ENCODE results near the gene CNIH3.
"Not testable (repeated sequence)": the region's sequence is repeated elsewhere in the genome, so short reads cannot be mapped to it uniquely, and the experiment has no call there.

The CNIH3 gene

DNA sequence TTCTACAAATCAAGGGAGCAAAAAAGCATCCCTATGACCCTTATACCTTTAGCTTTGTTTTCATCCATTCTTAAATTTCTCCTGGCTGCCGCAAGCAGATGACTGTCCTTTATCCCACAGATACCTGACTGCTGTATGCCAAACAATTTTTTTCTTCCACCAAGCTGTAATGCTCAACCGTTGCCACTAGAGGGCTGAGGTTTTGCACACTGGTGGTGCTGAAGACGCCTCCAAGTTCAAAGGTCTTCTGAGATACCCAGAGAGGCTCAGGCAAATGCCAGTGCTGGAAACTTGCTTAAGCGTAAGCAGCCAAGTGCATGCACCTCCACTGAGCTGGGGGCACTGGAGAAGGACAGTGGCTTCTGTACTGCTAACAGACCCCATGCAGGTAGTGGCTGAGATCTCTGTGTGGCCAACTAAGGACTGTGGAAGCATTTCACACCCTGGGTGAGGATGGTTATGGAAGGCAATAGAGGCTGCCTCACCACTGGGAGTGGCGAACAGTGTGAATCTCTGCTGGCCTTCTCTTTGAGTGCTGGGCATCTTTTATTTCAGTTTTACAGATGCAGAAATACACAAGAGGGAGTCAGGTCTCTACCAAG, 28.5 kb downstream of the CNIH3 start:
- DNase-seq, result peak; percentile 48

DNA sequence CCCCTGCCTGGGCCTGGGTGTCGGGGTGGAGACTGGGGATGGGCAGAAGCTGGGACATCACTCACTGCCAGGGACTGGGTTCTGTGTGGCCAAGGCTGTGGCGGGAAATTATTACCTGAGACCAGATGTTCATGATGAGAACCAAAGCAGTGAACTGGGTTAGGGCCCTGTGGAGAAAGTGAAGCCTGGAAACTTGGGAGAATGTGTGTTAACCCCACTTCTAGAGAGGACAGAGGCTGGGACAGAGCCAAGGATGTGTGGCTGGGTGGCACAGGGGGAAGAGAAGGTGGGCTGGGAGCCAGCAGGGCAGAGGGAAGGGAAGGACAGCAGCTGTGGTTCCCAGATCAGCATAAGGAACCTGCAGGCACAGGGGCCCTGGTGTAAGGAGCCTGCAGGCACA, 31.3 kb downstream of the CNIH3 start:
- no peak for DNase-seq

DNA sequence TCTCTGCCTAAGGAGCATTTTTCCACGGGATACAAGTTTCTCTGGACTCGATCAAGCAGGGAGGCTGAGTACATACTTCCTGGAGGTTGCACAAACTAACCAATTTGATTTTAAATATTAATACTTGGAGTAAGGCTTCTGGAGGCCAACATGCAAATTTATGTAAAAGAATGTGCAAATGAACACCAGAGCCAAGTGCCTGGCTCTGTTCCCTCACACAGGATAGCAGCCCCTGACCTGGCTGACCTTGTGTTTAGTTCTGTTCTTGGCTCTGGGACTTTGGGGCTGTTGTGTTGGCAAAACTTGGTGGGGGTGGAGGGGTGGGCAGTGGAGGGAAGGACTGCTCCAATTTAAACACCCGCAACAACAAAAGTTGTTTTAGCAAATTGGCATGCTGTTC, 34.2 kb downstream of the CNIH3 start:
- no peak for DNase-seq

DNA sequence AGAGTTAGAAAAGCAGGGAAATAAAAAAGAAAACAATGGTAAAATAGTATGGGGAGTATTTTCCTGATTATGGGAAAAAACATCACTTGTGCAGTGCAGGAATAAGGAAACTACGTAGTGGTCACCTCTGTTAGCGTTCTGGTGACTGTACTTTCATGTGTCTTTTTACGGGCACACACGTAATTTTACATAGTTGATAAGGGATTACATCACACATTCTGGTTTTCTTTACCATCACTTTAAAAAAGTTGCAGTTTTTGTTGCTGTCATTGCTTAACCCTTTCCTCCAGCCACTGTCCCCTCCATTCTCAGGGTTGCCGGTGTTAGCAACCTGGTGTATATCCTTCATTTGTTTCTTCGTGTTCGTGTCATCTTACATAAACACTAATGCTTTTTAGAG, 35.1 kb downstream of the CNIH3 start:
- DNase-seq, result no peak

DNA sequence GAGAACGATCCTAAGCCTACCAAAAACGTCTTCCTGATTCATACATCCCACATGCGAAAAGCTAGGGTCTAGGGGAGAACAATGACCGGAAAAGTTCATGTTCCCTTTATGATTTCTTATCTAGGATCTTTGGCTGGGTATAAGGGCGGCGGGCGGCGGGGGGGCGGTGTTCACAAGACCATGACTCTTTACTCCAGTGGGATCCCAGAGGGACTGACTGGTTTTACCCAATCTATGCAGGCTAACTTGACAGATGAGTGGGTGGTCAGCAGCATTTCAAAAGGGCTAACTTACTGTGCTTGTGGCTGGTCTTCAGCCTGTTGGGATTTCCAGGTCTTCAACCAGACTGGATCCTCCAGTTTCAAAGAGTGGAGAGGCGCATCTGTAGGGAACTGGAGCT, 40.3 kb downstream of the CNIH3 start:
- no peak for DNase-seq

DNA sequence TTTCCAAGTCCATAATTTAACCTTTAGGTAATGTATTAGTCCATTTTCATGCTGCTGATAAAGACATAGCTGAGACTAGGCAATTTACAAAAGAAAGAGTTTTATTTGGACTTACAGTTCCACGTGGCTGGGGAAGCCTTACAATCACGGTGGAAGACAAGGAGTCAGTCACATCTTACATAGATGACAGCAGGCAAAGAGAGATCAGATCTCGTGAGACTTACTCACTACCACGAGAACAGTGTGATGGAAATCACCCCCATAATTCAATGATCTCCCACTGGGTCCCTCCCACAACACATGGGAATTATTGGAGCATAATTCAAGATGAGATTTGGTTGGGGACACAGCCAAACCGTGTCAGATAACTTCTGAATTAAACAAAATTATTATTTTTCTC, 44.0 kb downstream of the CNIH3 start:
- DNase-seq, result no peak

DNA sequence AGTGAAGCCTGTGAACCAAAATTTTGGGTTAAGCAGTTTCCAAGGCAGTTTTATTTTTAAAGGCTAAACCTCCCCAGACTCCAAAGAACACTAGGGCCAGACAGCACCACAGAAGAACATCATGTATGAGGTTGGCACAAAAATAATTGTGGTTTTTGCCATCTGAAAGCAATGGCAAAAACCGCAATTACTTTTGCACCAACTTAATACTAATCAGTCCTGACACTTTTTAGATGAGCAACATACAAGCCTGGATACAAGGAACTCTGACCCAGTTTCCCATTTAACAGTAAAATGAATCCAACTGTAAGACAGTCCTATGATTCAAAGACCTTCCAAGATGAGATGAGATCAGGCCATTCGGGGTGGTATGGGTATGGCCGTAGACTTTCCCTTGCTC, 46.8 kb downstream of the CNIH3 start:
- no peak for DNase-seq

DNA sequence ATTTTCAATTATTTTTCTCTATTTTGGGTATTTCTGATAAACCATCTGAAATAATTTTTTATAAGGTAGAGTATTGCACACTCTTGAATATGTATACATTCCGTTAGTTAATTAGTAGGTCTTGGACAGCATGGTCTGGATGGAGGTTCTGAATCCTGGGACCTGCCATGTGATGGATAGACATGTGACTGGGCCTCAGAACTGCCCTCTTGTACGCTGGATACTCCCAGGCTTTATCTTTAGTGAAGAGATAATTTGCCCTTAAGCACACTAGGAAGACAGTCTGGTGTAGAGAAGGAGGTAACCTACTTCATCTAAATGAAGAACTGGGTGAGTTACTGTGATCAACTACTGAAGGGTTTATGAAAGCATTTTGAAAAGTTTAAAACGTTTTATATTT, 48.9 kb downstream of the CNIH3 start:
- DNase-seq, result no peak

DNA sequence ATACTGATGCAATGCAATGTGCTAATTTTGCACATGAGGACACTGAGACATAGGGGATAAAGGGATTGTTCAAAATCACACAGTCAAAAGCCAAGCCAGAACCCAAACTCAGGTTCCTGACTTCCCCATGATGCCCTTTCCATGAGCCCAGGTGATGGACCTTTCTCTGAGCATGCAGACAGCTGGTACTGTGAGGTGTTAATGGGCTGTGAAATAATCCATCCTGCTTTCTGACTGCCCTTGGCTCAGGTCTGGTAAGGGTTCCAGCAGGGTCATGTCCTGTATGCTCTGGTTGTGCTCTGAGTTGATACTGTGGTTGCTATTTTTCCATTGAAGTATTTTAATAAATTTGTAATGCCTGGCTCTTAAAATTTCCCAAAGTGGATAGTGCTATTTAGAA, 50.0 kb downstream of the CNIH3 start:
- no peak for DNase-seq

DNA sequence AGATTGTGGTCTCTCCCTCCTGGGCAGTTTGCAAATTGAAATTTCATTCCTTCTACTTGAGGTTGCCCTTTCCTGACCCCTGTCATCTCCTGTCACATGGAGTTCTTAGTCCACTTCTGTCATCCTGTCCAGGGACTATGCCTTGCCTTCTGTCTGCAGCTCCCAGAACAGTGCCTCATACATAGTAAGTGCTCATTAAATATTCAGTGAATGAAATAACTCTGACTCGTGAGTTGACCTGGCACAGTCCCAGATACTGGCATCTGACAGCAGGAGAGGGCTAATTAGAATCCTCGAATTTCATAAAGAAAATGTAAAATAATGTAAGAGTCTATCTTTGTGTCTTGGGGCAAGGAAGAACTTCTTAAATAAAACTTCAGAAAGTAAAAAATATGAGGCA, 50.8 kb downstream of the CNIH3 start:
- no peak for DNase-seq

DNA sequence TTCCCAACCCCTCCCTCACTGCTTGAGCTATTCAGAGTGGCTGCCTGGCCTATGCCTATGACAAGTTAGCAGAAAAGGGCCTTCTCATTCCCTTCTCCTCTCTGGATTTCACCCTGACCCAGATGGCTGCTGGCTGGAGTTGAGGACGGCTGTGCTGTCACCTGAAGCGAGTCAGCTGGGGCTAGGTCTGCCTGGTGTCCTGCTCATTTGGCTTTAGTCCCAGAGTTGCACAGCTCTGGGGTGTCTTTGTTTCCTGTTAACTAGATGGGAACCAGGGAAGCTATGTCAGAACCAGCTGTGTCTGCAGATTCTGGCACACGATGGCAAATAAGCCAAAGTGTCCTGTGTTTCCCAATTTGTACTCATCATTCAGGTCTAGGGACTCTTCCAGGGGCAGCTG, 52.9 kb downstream of the CNIH3 start:
- DNase-seq, result no peak

DNA sequence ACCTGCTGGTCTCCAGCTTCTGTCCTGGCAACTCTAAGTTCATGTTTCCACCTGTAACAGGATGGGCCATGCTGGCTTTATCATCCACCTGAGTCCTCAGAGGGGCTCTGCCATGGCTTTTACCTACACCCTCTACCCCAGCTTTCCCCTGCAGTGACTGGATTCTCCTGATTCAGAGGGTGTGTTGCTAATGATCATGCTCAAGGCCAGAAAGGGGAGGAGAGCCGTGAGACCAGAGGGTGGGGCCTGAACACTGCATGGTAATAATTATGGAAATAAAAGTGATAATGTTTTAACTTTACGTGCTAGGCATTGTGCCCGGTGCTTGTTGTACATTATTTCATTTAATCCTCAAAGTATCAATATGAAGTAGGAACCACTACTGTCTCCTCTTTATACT, 53.3 kb downstream of the CNIH3 start:
- DNase-seq, result no peak

DNA sequence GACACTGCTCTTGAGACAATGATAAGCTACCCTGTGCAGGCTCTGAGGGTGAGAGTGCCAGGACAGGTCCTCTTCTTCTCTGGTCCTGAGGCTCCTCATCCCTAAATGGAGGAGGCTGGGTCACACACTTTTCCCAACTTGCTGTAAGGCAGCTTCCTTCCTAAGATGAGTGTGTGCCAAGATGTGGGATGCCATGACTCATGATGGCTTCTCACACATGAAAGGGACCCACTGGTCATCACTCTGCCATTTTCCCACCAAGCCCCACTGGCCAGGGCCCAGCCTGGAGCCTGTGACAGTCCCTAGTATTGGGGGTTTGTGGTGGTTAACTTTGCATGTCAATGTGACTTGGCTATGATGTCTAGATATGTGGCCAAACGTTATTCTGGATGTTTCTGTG, 54.4 kb downstream of the CNIH3 start:
- no peak for DNase-seq

DNA sequence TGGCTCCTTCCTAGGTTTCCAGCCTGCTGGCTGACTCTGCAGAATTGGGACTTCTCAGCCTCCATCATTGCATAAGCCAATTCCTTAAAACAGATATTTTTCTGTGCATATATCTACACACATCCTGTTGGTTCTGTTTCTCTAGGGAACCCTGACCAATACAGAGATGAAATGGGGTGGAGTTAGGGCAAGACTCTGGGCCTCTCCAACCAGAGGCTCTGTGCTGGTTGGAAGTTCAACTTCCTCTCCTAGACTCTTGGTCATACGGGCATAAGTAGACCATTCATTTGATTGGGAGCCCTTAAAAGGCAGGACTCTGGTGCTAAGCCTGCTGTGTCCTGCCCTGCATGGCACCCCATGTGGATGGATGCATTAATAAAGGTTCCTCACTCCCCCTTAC, 55.0 kb downstream of the CNIH3 start:
- DNase-seq, result no peak

DNA sequence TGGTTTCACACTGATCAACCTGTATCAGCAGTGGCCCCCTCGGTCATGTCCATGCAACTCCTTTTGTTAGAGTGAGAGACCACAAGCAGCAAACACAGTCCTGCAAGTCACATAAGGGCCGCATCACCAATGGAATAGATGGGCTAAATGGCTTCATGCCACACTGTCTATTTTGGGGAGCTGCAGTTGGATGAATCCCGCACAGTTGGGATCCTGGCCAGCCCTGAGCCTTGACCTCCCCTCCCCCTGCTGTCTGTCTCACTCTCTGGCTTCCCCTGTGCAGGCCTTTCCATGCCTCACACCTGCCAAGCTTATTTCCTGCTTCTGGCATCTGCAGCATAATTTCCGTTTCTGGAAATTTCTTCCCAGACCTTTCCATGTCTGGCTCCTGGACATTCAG, 57.0 kb downstream of the CNIH3 start:
- no peak for DNase-seq

DNA sequence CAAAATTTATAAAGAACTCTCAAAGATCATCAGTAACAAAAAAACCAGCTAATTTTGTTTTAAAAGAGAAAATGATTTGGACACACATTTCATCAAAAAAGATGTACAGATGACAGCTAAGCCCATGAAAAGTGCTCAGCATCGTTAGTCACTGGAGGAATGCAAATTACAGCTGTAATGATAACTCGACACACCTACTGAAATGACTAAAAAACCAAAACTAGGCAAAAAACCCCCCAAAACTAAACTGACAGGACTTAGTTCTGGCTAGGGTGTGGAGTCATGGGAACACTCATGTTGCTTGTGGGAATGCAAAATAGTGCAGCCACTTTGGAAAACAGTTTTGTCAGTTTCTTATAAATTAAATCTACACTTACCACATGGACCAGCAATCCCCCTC, 59.5 kb downstream of the CNIH3 start:
- no peak for DNase-seq

DNA sequence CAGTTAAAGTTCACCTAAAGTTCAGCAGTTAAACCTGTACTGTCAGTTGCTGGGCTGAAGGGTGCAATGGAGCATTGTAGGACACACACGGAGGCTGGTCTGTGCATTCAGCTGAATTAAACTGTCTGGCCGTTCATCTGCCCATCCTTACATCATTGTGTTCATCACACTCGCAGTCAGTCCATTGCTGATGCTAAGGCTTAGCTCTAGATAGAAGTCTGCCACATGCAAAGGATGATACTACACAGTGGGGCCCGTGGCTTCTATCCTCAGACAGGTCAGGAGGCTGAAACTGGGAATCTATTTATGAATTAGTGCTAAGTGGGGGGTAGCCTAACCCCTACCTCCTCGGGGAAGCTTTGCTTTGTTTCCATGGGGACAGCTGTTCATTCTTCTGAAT, 60.4 kb downstream of the CNIH3 start:
- DNase-seq, result no peak

DNA sequence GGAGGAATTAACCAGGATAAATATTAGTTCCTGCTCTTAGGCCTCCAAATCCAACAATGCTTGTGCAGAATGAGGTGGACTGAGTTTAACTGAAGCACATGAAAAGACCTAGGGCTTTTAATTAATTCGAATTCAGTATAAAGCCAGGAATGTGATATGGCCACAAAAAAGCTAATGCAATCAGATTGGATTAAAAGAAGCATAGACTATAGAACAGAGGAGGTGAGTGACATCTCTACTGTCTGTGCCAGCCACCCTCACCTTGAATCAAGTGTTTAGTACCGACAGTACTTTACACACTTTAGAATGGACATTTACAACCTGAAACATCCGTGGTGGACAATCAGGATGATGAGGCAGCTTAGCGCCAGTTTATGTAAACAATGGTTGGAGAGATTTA, 62.1 kb downstream of the CNIH3 start:
- DNase-seq, result no peak

DNA sequence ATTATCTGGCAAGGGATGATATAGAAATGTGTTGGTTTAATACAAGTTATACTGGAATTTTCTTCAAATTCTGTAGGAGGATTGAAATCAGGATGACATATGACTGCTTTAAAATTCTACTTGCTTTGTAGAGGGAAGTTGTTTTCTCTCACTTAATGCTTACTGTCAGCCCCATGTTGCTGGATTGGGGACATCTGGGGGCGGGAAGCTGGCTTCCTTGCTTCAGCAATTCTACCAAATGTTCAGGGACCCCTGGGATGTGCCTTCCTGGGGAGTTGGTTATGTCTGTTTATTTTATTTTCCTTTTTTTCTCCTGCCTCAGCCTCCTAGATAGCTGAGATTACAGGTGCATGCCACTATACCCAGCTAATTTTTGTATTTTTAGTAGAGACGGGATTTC, 63.5 kb downstream of the CNIH3 start:
- no peak for DNase-seq

DNA sequence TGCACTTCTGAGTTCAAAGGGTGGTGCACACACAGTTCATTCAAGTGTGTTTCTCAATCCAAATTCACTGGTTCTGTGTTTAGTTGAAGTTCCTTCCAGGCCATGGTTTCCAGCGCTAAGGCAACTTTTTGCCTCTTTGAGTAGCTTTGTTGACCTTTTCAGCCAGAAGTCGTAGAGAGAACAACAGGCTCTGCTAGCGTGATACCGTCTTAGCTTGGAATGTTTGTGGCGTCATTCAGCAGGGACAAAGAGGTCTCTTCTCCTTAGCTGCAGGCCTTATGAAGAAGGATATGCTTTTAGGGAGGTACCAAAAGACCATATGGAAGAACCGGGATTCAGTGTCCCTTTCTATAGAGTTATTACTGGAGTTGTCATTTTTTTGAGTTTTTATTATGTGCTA, 65.7 kb downstream of the CNIH3 start:
- no peak for DNase-seq

DNA sequence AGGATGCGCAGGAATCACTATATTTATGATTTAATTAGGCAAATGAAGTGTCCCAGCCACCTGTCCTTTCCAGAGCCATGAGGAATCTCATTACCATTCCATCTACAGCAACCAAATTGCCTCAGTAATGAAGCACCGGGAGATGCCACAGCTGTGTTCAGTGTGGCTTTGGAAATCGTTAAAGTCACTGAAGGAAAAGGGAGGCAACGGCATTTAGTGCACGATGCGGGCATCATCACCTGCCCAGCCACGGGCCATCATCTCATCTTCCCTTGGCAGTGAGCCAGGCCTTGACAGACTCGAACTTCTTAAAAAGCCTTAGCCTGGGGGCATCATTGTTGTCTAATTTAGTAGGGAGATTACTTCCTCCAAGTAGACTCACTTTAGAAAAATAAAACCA, 67.8 kb downstream of the CNIH3 start:
- DNase-seq, result no peak

DNA sequence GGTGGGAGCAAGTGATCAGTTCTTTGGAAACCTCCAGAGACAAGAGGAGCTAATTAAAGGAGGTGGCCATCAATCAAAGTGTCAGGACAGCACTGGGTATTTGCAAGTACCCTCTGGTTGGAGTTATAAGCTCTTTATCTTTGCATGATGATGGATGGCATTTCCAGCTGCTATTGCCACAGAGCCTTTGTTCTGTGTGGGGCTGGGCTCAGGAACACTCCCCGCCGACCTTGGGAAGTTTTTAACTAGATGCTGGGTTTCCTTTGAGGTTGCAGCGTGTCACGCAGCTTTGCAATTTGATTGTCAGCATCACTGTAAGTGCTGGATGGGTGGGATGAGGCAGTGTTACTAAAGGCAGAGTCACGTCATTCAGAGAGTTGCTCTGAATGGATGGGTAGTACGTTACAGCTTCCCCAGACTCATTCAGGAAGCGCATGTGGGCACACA, 68.9 kb downstream of the CNIH3 start:
- DNase-seq, result no peak

DNA sequence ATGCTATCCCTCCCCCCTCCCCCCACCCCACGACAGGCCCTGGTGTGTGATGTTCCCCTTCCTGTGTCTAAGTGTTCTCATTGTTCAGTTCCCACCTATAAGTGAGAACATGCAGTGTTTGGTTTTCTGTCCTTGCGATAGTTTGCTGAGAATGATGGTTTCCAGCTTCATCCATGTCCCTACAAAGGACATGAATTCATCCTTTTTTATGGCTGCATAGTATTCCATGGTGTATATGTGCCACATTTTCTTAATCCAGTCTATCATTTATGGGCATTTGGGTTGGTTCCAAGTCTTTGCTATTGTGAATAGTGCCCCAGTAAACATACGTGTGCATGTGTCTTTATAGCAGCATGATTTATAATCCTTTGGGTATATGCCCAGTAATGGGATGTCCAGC, 70.0 kb downstream of the CNIH3 start:
- DNase-seq, result not testable (repeated sequence)

DNA sequence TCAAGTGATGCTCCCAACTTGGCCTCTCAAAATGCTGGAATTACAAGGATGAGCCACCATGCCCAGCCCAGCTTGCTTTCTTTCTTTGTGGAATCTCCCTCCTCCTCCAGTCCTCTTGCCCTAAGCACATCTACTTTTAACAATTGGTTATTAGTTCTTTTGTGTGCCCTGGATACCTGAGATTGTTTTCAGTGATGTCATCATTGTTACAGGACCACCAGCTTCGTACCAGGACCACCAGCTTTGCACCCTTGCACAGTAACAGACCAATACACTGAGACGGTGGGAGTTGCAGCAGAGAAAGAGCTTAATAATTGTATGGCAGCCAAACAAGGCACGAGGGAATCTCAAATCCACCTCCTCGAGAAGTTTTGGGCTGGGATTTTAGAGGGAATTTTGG, 71.3 kb downstream of the CNIH3 start:
- DNase-seq, result no peak

DNA sequence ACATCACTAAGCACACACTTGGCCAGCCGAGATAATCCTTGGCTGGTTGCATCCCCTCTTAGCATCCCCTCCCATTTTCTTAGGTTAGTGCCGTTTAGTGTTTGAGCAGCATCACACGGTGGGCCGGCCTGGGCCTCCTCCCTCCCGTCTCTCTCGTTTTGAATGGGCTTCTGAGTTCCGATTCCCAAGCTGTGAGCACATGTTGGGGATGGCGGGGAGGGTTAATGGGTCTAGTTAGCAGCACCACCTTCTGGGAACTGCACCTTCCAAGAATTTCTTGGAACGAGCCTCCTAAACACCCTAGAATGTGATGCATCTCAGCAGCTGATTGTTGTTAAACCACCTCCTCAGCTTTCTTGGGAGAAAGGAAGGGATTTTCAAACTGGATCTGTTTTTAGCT, 73.3 kb downstream of the CNIH3 start:
- DNase-seq, result no peak

DNA sequence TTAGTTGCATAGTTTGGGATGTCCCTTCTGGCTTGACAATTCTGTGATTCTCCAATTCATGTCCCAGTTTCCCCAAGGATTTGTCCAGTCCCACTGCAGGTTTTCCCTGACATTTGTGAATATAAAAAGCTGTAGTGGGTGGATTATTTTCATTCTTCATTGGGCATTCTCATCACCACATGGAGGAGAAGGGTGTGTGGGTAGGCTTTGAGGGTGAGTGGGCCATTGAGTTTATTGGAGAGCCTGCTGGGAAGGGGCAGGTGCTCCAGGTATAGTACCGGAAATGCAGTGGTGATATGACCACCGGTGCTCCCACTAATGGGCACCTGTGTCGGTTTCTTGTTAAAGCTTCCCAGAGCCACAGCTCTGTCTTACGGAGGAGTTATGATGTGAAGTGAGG, 74.5 kb downstream of the CNIH3 start:
- no peak for DNase-seq

All from central memory CD4-positive, alpha-beta T cell (primary cell).